GM19043 (cell line): Measurements from ENCODE around the gene VIPR1.
A peak's percentile ranks its signal among the peaks of the same experiment; 100 is the strongest.

Source experiments
- ATAC-seq: cut with Tn5 transposase; IDR thresholded peaks from one replicate; pipeline ENCODE4 v1.9.1; 2021; ENCODE audit warnings: low read depth; ENCODE audit not compliant: unreplicated experiment

The VIPR1 gene

GRCh38 chr3:42493126-42493797 lies 9.2 kb upstream of the VIPR1 start:
- ATAC-seq, result no peak

GRCh38 chr3:42493798-42494151 lies 8.7 kb upstream of the VIPR1 start:
- ATAC-seq, result no peak

GRCh38 chr3:42495393-42495792 lies 7.0 kb upstream of the VIPR1 start:
- ATAC-seq, result no peak

- no peak for ATAC-seq
Observed at GRCh38 chr3:42497009-42497731, 5.3 kb upstream of the VIPR1 start.

- ATAC-seq, result no peak
Observed at GRCh38 chr3:42498034-42498433, 4.4 kb upstream of the VIPR1 start.

- no peak for ATAC-seq
Observed at GRCh38 chr3:42498791-42499477, 3.5 kb upstream of the VIPR1 start.

- no peak for ATAC-seq
Observed at GRCh38 chr3:42499478-42499871, 3.0 kb upstream of the VIPR1 start.

- ATAC-seq, result no peak
Observed at GRCh38 chr3:42500091-42500490, 2.4 kb upstream of the VIPR1 start.

- no peak for ATAC-seq
Observed at GRCh38 chr3:42500909-42501308, 1.5 kb upstream of the VIPR1 start.

GRCh38 chr3:42501321-42501680 lies 1.1 kb upstream of the VIPR1 start:
- no peak for ATAC-seq

- peak; percentile 27 for ATAC-seq
Observed at GRCh38 chr3:42501681-42502428, 588 bp upstream of the VIPR1 start.

GRCh38 chr3:42503251-42503924 lies 945 bp downstream of the VIPR1 start:
- ATAC-seq, result no peak

- ATAC-seq, result no peak
Observed at GRCh38 chr3:42503957-42504333, 1.5 kb downstream of the VIPR1 start.

GRCh38 chr3:42504334-42505127 lies 2.1 kb downstream of the VIPR1 start:
- ATAC-seq, result no peak

- no peak for ATAC-seq
Observed at GRCh38 chr3:42505128-42505848, 2.8 kb downstream of the VIPR1 start.

- ATAC-seq, result no peak
Observed at GRCh38 chr3:42505849-42506410, 3.5 kb downstream of the VIPR1 start.

GRCh38 chr3:42507252-42507651 lies 4.8 kb downstream of the VIPR1 start:
- no peak for ATAC-seq

GRCh38 chr3:42507761-42508335 lies 5.4 kb downstream of the VIPR1 start:
- ATAC-seq, result no peak

- ATAC-seq, result no peak
Observed at GRCh38 chr3:42508562-42508961, 6.1 kb downstream of the VIPR1 start.
